Activated T-helper 17 cell treated with anti-CD3 and anti-CD28 coated beads, Interleukin-2, amount 50 U/mL, for 72 hours (primary cell): ENCODE measurements around the gene GOLGA5. TPM values are rescaled to one million over a fixed set of nuclear protein-coding genes. Genes with fewer than 3 reads are reported as not detected.
"Not testable (repeated sequence)": the region's sequence is repeated elsewhere in the genome, so short reads cannot be mapped to it uniquely, and the experiment has no call there.

ENCODE experiments used
- ATAC-seq: fragments of 150-1000 bp; cut with Tn5 transposase; replicated peaks from 2 replicates; pipeline ENCODE4 v1.10.0; 2021; ENCODE audit warnings: mild to moderate bottlenecking, moderate library complexity
- H3K27ac Mint-ChIP-seq: one replicate; pipeline ENCODE4 v1.8.0; 2022; ENCODE audit warnings: mixed read lengths
- H3K27me3 Mint-ChIP-seq: one replicate; pipeline ENCODE4 v1.8.0; 2022; ENCODE audit warnings: mixed read lengths
- H3K36me3 Mint-ChIP-seq: one replicate; pipeline ENCODE4 v1.8.0; 2022; ENCODE audit warnings: low read depth, mild to moderate bottlenecking, mixed read lengths
- H3K4me1 Mint-ChIP-seq: one replicate; pipeline ENCODE4 v1.8.0; 2022; ENCODE audit warnings: mixed read lengths
- H3K4me3 Mint-ChIP-seq: one replicate; pipeline ENCODE4 v1.8.0; 2022; ENCODE audit warnings: mild to moderate bottlenecking, mixed read lengths
- H3K9me3 Mint-ChIP-seq: one replicate; pipeline ENCODE4 v1.8.0; 2022; ENCODE audit warnings: mixed read lengths
- total RNA-seq, 2 donors: library from RNA; stranded (reverse); gene quantifications; one replicate each; pipeline ENCODE4 v1.2.3, GENCODE V29; 2022

GOLGA5 gene
- total RNA-seq, 2 donors from 2014 or later: 18.8 to 19.5 TPM

GRCh38 chr14:92763666-92764631, 30.2 kb upstream of the GOLGA5 start:
- not testable (repeated sequence) for H3K27ac Mint-ChIP-seq, H3K36me3 Mint-ChIP-seq, H3K9me3 Mint-ChIP-seq, ATAC-seq, H3K4me3 Mint-ChIP-seq
- Mint-ChIP-seq H3K27me3 (peaks cover 16% of the 10 kb centered on the region), H3K4me1 (peaks cover 24% of the 10 kb centered on the region)

DNA sequence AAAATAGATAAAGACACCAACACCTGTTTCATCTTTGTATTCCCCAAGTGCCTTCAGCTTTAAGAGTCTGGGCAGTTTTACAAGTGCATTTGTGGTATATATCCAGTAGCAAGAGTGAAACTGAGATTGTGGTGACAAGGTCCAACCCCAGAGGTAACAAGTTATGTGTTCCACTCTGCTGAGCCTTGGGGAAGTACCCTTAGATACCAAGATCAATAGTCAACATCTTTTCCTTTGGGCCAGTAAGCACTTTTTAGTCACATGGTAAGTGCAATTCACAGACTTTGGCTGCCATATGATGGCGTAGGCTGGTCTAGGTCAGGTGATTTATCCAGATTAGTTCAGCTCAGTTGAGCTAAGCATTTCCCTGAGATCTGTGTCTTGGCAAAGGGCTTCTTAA, 25.9 kb upstream of the GOLGA5 start:
- H3K36me3 Mint-ChIP-seq, H3K9me3 Mint-ChIP-seq, H3K27me3 Mint-ChIP-seq, H3K4me1 Mint-ChIP-seq: not testable (repeated sequence)
- peak overlapping the region; percentile 86 for H3K27ac Mint-ChIP-seq
- ATAC-seq: peak; percentile 94
- H3K4me3 Mint-ChIP-seq: peak overlapping the region; percentile 36

DNA sequence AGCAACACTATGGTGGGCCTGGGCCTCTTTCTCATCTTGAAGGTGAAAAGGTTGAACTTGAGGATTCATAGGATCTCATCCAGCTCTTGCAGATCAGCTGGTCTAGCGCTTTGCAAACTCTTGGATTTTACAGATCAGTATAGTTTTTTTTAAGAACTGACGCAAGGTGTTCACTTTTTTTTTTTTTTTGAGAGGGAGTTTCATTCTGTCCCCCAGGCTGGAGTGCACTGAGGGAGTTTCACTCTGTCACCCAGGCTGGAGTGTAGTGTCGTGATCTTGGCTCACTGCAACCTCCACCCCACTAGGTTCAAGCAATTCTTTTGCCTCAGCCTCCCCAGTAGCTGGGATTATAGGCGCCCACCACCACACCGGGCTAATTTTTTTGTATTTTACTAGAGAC, 25.3 kb upstream of the GOLGA5 start:
- H3K27ac Mint-ChIP-seq: peak overlapping the region; percentile 86
- H3K4me1 Mint-ChIP-seq: peaks cover 7% of the 10 kb centered on the region
- H3K4me3 Mint-ChIP-seq: peak overlapping the region; percentile 36
- no peaks in the 10 kb centered on the region for H3K36me3 Mint-ChIP-seq
- no peaks in the 10 kb centered on the region for H3K9me3 Mint-ChIP-seq
- ATAC-seq: no peak
- peaks cover 6% of the 10 kb centered on the region for H3K27me3 Mint-ChIP-seq

GRCh38 chr14:92770484-92770883, 23.6 kb upstream of the GOLGA5 start:
- peak overlapping the region; percentile 21 for H3K4me3 Mint-ChIP-seq
- peaks cover 6% of the 10 kb centered on the region for H3K27me3 Mint-ChIP-seq
- H3K4me1 Mint-ChIP-seq: peaks cover 7% of the 10 kb centered on the region
- no peaks in the 10 kb centered on the region for H3K9me3 Mint-ChIP-seq
- peak overlapping the region; percentile 69 for H3K27ac Mint-ChIP-seq
- no peaks in the 10 kb centered on the region for H3K36me3 Mint-ChIP-seq
- ATAC-seq: peak; percentile 49

DNA sequence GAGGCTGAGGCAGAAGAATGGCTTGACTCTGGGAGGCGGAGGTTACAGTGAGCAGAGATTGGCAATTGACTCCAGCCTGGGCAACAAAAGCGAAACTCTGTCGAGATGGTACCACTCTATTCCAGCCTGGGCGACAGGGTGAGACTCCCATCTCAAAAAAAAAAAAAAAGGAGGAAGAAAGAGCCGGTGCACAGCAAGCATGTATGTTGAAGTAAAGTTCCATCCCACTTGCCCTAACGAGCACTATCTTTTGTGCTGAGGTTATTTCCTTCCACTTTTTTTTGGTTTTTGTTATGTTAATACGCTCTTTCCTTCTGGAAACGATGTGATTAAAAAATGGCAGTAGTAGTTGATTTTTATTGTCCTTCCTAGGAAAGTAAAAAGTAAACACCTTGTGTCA, 19.5 kb upstream of the GOLGA5 start:
- no peaks in the 10 kb centered on the region for H3K27me3 Mint-ChIP-seq
- peak overlapping the region; percentile 35 for H3K4me3 Mint-ChIP-seq
- no peaks in the 10 kb centered on the region for H3K9me3 Mint-ChIP-seq
- H3K36me3 Mint-ChIP-seq: no peaks in the 10 kb centered on the region
- peak overlapping the region; percentile 71 for H3K27ac Mint-ChIP-seq
- H3K4me1 Mint-ChIP-seq: peaks cover 5% of the 10 kb centered on the region
- ATAC-seq: no peak

DNA sequence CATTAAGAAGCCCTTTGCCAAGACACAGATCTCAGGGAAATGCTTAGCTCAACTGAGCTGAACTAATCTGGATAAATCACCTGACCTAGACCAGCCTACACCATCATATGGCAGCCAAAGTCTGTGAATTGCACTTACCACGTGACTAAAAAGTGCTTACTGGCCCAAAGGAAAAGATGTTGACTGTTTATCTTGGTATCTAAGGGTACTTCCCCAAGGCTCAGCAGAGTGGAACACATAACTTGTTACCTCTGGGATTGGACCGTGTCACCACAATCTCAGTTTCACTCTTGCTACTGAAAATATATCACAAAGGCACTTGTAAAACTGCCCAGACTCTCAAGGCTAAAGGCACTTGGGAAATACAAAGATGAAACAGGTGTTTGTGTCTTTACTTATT, 18.8 kb upstream of the GOLGA5 start:
- not testable (repeated sequence) for H3K9me3 Mint-ChIP-seq, H3K4me1 Mint-ChIP-seq, H3K27me3 Mint-ChIP-seq, H3K36me3 Mint-ChIP-seq
- Mint-ChIP-seq H3K27ac (peak overlapping the region; percentile 71), H3K4me3 (peak overlapping the region; percentile 35)
- ATAC-seq: peak; percentile 92

DNA sequence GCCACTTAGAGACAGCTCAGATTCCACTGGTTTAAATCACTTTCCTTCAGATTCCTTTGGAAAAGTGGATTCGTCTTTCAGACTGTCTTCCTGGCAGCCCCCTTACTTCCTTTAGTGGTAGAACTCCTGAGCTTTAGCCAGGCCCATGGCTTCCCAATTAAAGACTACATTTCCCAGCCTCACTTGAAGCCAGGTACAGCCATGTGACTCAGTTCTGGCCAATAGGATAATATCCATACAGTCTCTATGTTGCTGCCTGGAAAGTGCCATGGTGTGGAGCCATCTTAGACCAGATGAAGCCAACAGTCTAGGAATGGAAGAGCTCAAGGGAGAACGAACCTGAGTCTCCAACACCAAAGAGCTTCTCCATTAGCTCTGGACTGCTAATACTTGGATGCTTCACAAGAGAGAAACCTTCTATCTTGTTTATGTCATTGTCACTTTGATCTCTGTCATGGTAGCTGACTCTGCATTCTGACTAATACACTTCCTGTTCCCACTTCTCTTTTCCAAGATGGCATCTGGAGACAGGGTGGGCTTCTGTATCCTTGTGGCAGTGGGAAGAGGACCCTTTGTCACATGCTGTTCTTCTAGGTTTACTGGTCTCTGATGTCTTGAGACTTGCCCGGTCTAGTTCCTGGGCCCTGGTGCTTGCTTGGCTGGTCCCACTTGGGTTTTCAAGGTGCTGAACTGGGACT, 15.1 kb upstream of the GOLGA5 start:
- not testable (repeated sequence) for H3K36me3 Mint-ChIP-seq, H3K27me3 Mint-ChIP-seq, H3K4me3 Mint-ChIP-seq, ATAC-seq, H3K9me3 Mint-ChIP-seq, H3K4me1 Mint-ChIP-seq, H3K27ac Mint-ChIP-seq

- Mint-ChIP-seq H3K27me3 (no peaks in the 10 kb centered on the region), H3K36me3 (no peaks in the 10 kb centered on the region), H3K4me1 (peaks cover 5% of the 10 kb centered on the region), H3K27ac (no peak overlapping the region), H3K4me3 (no peak overlapping the region), H3K9me3 (no peaks in the 10 kb centered on the region)
- peak; percentile 71 for ATAC-seq
These were observed 13.5 kb upstream of the GOLGA5 start for GRCh38 chr14:92780444-92781232.

GRCh38 chr14:92781350-92781749, 12.8 kb upstream of the GOLGA5 start:
- Mint-ChIP-seq H3K27me3 (no peaks in the 10 kb centered on the region), H3K27ac (no peak overlapping the region), H3K9me3 (no peaks in the 10 kb centered on the region), H3K4me3 (no peak overlapping the region), H3K4me1 (peaks cover 2% of the 10 kb centered on the region), H3K36me3 (no peaks in the 10 kb centered on the region)
- ATAC-seq: no peak

DNA sequence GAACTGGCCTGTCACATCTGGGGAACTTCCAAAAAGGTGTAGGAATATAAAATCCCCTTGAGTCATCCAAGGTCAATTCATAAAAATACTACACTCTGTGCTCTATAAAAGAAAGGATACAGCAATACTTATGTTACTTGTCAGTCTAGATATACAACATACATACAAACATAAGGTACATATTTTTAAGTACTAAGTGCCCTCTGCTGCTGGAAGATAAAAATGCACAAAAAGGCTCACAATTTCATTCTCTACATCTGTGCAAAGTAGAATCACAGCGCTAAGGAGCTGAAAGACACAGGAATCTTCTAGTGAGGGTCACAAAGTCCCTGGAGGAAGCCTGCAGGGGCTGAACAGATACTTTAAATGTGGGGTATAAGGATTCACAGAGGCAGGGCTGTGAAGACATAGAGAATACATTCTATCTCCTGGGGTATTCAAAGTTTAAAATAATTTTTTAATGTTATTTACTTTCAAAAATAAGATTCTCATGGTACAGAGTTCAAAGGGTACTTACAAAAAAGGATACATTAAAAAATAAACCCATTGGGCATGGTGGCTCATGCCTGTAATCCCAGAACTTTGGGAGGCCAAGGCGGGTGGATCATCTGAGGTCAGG, 10.2 kb upstream of the GOLGA5 start:
- Mint-ChIP-seq H3K4me3 (no peak overlapping the region), H3K36me3 (no peaks in the 10 kb centered on the region), H3K27me3 (no peaks in the 10 kb centered on the region), H3K9me3 (no peaks in the 10 kb centered on the region), H3K4me1 (no peaks in the 10 kb centered on the region), H3K27ac (no peak overlapping the region)
- peak; percentile 64 for ATAC-seq

DNA sequence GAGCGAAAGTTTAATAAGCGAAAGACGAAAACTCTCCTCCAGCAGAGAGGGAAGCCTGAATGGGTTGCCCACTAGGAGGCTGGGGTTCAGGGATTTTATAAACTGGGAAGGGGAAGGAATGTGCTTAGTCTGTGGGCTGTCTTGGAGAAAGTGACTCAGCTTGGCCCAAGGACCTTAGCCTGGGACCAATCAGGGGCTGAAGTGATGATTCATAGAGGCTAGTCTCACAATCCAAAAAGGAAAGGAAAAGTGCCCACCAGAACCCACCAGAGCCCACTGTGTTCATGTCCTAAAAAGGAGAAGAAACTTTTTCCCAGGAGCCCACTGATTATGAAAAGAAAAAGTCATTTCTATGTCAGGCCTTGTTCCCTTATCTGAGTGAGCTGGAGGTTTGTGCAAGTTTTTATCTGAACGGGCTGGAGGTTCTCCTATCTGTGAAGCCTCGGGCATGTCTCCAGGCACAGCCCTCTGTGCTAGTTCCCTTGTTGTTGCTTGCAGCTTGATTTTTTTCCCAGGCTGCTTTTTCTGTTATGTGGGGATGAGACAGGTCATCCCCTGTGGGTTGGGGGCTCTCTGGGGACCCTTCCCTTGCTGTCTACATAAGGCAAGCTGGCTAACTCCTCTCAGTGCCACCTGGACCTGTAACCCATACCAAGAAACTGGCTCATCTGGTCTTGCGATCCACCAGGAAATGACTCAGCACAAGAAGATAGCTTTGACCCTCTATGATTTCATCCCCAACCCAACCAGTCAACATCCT, 8.3 kb upstream of the GOLGA5 start:
- no peaks in the 10 kb centered on the region for H3K27me3 Mint-ChIP-seq
- peaks cover 13% of the 10 kb centered on the region for H3K9me3 Mint-ChIP-seq
- H3K4me3 Mint-ChIP-seq: no peak overlapping the region
- H3K4me1 Mint-ChIP-seq: no peaks in the 10 kb centered on the region
- H3K36me3 Mint-ChIP-seq: no peaks in the 10 kb centered on the region
- no peak for ATAC-seq
- no peak overlapping the region for H3K27ac Mint-ChIP-seq

DNA sequence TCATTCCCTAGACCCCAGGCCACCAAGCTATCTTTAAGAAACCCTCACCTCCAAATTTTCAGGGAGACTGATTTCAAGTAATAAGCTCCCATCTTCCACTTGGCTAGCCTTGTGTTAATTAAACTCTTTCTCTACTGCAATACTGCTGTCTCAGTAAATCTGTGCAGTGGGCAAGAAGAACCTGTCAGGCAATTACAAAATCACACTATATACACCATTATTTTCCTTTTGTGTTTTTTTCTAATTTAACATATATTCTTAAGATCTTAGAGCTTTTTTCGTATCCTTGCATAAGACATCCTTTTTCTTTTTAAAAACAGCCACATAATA, 7.7 kb upstream of the GOLGA5 start:
- H3K36me3 Mint-ChIP-seq: no peaks in the 10 kb centered on the region
- ATAC-seq: no peak
- peaks cover 14% of the 10 kb centered on the region for H3K9me3 Mint-ChIP-seq
- no peaks in the 10 kb centered on the region for H3K27me3 Mint-ChIP-seq
- no peak overlapping the region for H3K27ac Mint-ChIP-seq
- no peak overlapping the region for H3K4me3 Mint-ChIP-seq
- H3K4me1 Mint-ChIP-seq: no peaks in the 10 kb centered on the region

- Mint-ChIP-seq H3K27ac (no peak overlapping the region), H3K4me3 (no peak overlapping the region), H3K27me3 (no peaks in the 10 kb centered on the region), H3K4me1 (no peaks in the 10 kb centered on the region), H3K36me3 (no peaks in the 10 kb centered on the region), H3K9me3 (peaks cover 18% of the 10 kb centered on the region)
- ATAC-seq: peak; percentile 65
These were observed 6.6 kb upstream of the GOLGA5 start for GRCh38 chr14:92787554-92787953.
